H9 (cell line): ENCODE measurements around the gene CCNQ. TPM values are rescaled to one million over a fixed set of nuclear protein-coding genes. Genes with fewer than 3 reads are reported as not detected.

ENCODE experiments used
- DNase-seq: peaks from one replicate; pipeline ENCODE4 v3.0.0-alpha.2; 2017
- H2AFZ ChIP-seq: one replicate; pipeline ENCODE4 v1.6.1; 2013; ENCODE audit warnings: mild to moderate bottlenecking, low read length, control low read depth, moderate library complexity
- H2AK5ac ChIP-seq: 2 replicates; pipeline ENCODE4 v1.6.1; 2013; ENCODE audit warnings: low read length, control low read depth, mixed read lengths; ENCODE audit not compliant: insufficient read length
- H2BK120ac ChIP-seq: one replicate; pipeline ENCODE4 v1.6.1; 2013; ENCODE audit warnings: low read depth, mild to moderate bottlenecking, low read length, control low read depth, inconsistent platforms; ENCODE audit not compliant: poor library complexity, severe bottlenecking
- H2BK12ac ChIP-seq: 2 replicates; pipeline ENCODE4 v1.6.1; 2013; ENCODE audit warnings: low read length, control low read depth, mixed read lengths, low read depth; ENCODE audit not compliant: insufficient read length
- H2BK15ac ChIP-seq: 2 replicates; pipeline ENCODE4 v1.6.1; 2013; ENCODE audit warnings: low read depth, low read length, control low read depth
- H2BK20ac ChIP-seq: one replicate; pipeline ENCODE4 v1.6.1; 2013; ENCODE audit warnings: low read depth, mild to moderate bottlenecking, low read length, control low read depth, inconsistent platforms; ENCODE audit not compliant: poor library complexity, severe bottlenecking
- H2BK5ac ChIP-seq: 2 replicates; pipeline ENCODE4 v1.6.1; 2013; ENCODE audit warnings: low read length, control low read depth, mixed read lengths; ENCODE audit not compliant: insufficient read length
- H3K14ac ChIP-seq: 2 replicates; pipeline ENCODE4 v1.6.1; 2013; ENCODE audit warnings: low read length, control low read depth; ENCODE audit not compliant: insufficient read depth
- H3K18ac ChIP-seq: 2 replicates; pipeline ENCODE4 v1.6.1; 2013; ENCODE audit warnings: low read depth, mild to moderate bottlenecking, mixed read lengths, low read length, control low read depth; ENCODE audit not compliant: insufficient read length
- H3K23ac ChIP-seq: 2 replicates; pipeline ENCODE4 v1.6.1; 2013; ENCODE audit warnings: low read length, control low read depth, mixed read lengths, low read depth; ENCODE audit not compliant: insufficient read length
- H3K23me2 ChIP-seq: 2 replicates; pipeline ENCODE4 v1.6.1; 2013; ENCODE audit warnings: low read depth, mild to moderate bottlenecking, mixed read lengths, low read length, control low read depth; ENCODE audit not compliant: insufficient read length, poor library complexity, severe bottlenecking
- H3K27ac ChIP-seq: 2 replicates; pipeline ENCODE4 v1.5.1; 2013; ENCODE audit warnings: low read length, control low read depth, mixed read lengths, low read depth; ENCODE audit not compliant: insufficient read length
- H3K27me3 ChIP-seq: 2 replicates; pipeline ENCODE4 v1.6.1; 2013; ENCODE audit warnings: low read length, control low read depth, inconsistent platforms; ENCODE audit not compliant: insufficient read depth
- H3K4ac ChIP-seq: 2 replicates; pipeline ENCODE4 v1.6.1; 2013; ENCODE audit warnings: low read depth, mild to moderate bottlenecking, control low read depth, inconsistent platforms, low read length, moderate library complexity
- H3K4me1 ChIP-seq: 2 replicates; pipeline ENCODE4 v1.6.1; 2013; ENCODE audit warnings: low read length, control low read depth, inconsistent platforms; ENCODE audit not compliant: insufficient read depth
- H3K4me2 ChIP-seq: 2 replicates; pipeline ENCODE4 v1.6.1; 2013; ENCODE audit warnings: low read length, control low read depth, mixed read lengths; ENCODE audit not compliant: insufficient read length, insufficient read depth
- H3K56ac ChIP-seq: 2 replicates; pipeline ENCODE4 v1.6.1; 2013; ENCODE audit warnings: low read depth, mild to moderate bottlenecking, mixed read lengths, low read length, control low read depth; ENCODE audit not compliant: insufficient read length
- H3K79me1 ChIP-seq: 2 replicates; pipeline ENCODE4 v1.6.1; 2013; ENCODE audit warnings: low read depth, mild to moderate bottlenecking, moderate library complexity, low read length, control low read depth, inconsistent platforms; ENCODE audit not compliant: insufficient read depth, poor library complexity, severe bottlenecking
- H3K79me2 ChIP-seq: 2 replicates; pipeline ENCODE4 v1.6.1; 2013; ENCODE audit warnings: low read length, control low read depth, inconsistent platforms; ENCODE audit not compliant: insufficient read depth
- H3K9ac ChIP-seq: 2 replicates; pipeline ENCODE4 v1.6.1; 2013; ENCODE audit warnings: low read length, control low read depth, mixed read lengths; ENCODE audit not compliant: insufficient read length; ENCODE audit errors: extremely low read depth
- H3K9me3 ChIP-seq: one replicate; pipeline ENCODE4 v1.6.1; 2013; ENCODE audit warnings: low read depth, low read length, inconsistent platforms; ENCODE audit not compliant: control insufficient read depth
- H3T11ph ChIP-seq: one replicate; pipeline ENCODE4 v1.6.1; 2013; ENCODE audit warnings: mild to moderate bottlenecking, low read length, control low read depth, inconsistent platforms
- H4K20me1 ChIP-seq: one replicate; pipeline ENCODE4 v1.6.1; 2013; ENCODE audit not compliant: control insufficient read depth, insufficient read length, insufficient read depth
- H4K5ac ChIP-seq: 2 replicates; pipeline ENCODE4 v1.6.1; 2013; ENCODE audit warnings: low read depth, mild to moderate bottlenecking, mixed read lengths, low read length, control low read depth; ENCODE audit not compliant: insufficient read length
- H4K8ac ChIP-seq: replicated peaks from 2 replicates; pipeline ENCODE4 v1.6.1; 2013; ENCODE audit warnings: low read length, control low read depth, mixed read lengths, low read depth; ENCODE audit not compliant: insufficient read length
- H4K91ac ChIP-seq: 2 replicates; pipeline ENCODE4 v1.6.1; 2013; ENCODE audit warnings: low read depth, mild to moderate bottlenecking, moderate library complexity, mixed read lengths, low read length, control low read depth; ENCODE audit not compliant: insufficient read length
- H3K27ac Mint-ChIP-seq, 3 experiments: 2 replicates in 2 of 3; 3 replicates in 1 of 3; pipeline ENCODE4 v1.8.0; 2020 to 2021; ENCODE audit warnings: mixed read lengths in 3 of 3, mild to moderate bottlenecking in 1 of 3, moderate library complexity in 1 of 3
- H3K27me3 Mint-ChIP-seq: 2 replicates; pipeline ENCODE4 v1.8.0; 2021; ENCODE audit warnings: low read depth, mild to moderate bottlenecking, moderate library complexity, mixed read lengths
- H3K36me3 Mint-ChIP-seq, 3 experiments: 2 replicates in 2 of 3; 3 replicates in 1 of 3; pipeline ENCODE4 v1.8.0; 2020 to 2021; ENCODE audit warnings: low read depth in 3 of 3, mixed read lengths in 3 of 3; ENCODE audit not compliant: insufficient read depth in 1 of 3
- H3K4me1 Mint-ChIP-seq, 2 experiments: 2 replicates each; pipeline ENCODE4 v1.8.0; 2020; ENCODE audit warnings: mixed read lengths in 2 of 2
- H3K4me3 Mint-ChIP-seq, 2 experiments: 2 replicates in 1 of 2; 3 replicates in 1 of 2; pipeline ENCODE4 v1.8.0; 2020 to 2021; ENCODE audit warnings: mild to moderate bottlenecking in 2 of 2, mixed read lengths in 2 of 2, moderate library complexity in 1 of 2
- H3K9me3 Mint-ChIP-seq, 2 experiments: 2 replicates in 1 of 2; 3 replicates in 1 of 2; pipeline ENCODE4 v1.8.0; 2020; ENCODE audit warnings: mild to moderate bottlenecking in 2 of 2, mixed read lengths in 2 of 2, moderate library complexity in 1 of 2
- CTCF ChIP-seq: fragments of 200-600 bp; sonication (generic); conservative IDR thresholded peaks from 3 replicates; pipeline ENCODE4 v1.8.0; 2021; ENCODE audit warnings: antibody characterized with exemption, mild to moderate bottlenecking
- WGBS: extraction: QIAGEN DNeasy Blood & Tissue Kit; methylation state at CpG from one replicate; pipeline ENCODE4 v1.1.7; 2013; ENCODE audit warnings: missing lambda C conversion rate, low lambda C conversion rate, mixed read lengths; ENCODE audit not compliant: insufficient read length; ENCODE audit errors: extremely low coverage; 5-methylcytosine and 5-hydroxymethylcytosine counted together
- total RNA-seq: library from RNA; stranded (reverse); gene quantifications from 2 replicates; pipeline ENCODE4 v1.2.1, GENCODE V29; 2021

The CCNQ gene
- total RNA-seq, 1 experiment from 2014 or later, result 18.4 TPM

- H4K91ac ChIP-seq, result no peak overlapping the region
- no peak overlapping the region for H2BK20ac ChIP-seq
- H2BK120ac ChIP-seq, result no peak overlapping the region
- no peak overlapping the region for H3K4ac ChIP-seq
- peaks cover 0 to 15% (median 2%) of the 10 kb centered on the region in 3 experiments; a peak in 4 of 7 replicates for H3K36me3 Mint-ChIP-seq
- no peak overlapping the region for H4K5ac ChIP-seq
- no peaks in the 10 kb centered on the region for H3K4me1 ChIP-seq
- TF ChIP-seq CTCF, result no peak
- no peak overlapping the region for H3K9ac ChIP-seq
- no peak overlapping the region for H3K4me3 Mint-ChIP-seq
- H3K9me3 ChIP-seq, result peaks cover 33% of the 10 kb centered on the region
- H3K56ac ChIP-seq, result no peak overlapping the region
- H3K79me2 ChIP-seq, result no peaks in the 10 kb centered on the region
- H3K27ac ChIP-seq, result no peak overlapping the region
- no peak overlapping the region for H3K14ac ChIP-seq
- peaks cover 46 to 80% of the 10 kb centered on the region in 2 experiments for H3K9me3 Mint-ChIP-seq
- H4K20me1 ChIP-seq, result peaks cover 2% of the 10 kb centered on the region
- peaks cover 6% of the 10 kb centered on the region for H3K23me2 ChIP-seq
- H2BK5ac ChIP-seq, result no peak overlapping the region
- peaks cover 8 to 12% of the 10 kb centered on the region in 2 experiments for H3K4me1 Mint-ChIP-seq
- H2AK5ac ChIP-seq, result no peak overlapping the region
- H2BK15ac ChIP-seq, result no peak overlapping the region
- H3K27ac Mint-ChIP-seq, result no peak overlapping the region
- WGBS, result no CpG with 5 or more reads among the region's 20 CpGs
- no peak overlapping the region for H2BK12ac ChIP-seq
- no peak overlapping the region for H3K23ac ChIP-seq
- no peak overlapping the region for H2AFZ ChIP-seq
- no peak overlapping the region for H3T11ph ChIP-seq
- DNase-seq, result no peak
- peaks cover 15% of the 10 kb centered on the region for H3K27me3 ChIP-seq
- no peak overlapping the region for H3K4me2 ChIP-seq
- H3K79me1 ChIP-seq, result no peaks in the 10 kb centered on the region
- peaks cover 47% of the 10 kb centered on the region for H3K27me3 Mint-ChIP-seq
- H3K18ac ChIP-seq, result no peak overlapping the region
- H4K8ac ChIP-seq, result no peak overlapping the region
These were observed 39.7 kb upstream of the CCNQ start for GRCh38 chrX:153638436-153639176.
